Measurements from ENCODE around the gene MKNK2.

MKNK2 gene

DNA sequence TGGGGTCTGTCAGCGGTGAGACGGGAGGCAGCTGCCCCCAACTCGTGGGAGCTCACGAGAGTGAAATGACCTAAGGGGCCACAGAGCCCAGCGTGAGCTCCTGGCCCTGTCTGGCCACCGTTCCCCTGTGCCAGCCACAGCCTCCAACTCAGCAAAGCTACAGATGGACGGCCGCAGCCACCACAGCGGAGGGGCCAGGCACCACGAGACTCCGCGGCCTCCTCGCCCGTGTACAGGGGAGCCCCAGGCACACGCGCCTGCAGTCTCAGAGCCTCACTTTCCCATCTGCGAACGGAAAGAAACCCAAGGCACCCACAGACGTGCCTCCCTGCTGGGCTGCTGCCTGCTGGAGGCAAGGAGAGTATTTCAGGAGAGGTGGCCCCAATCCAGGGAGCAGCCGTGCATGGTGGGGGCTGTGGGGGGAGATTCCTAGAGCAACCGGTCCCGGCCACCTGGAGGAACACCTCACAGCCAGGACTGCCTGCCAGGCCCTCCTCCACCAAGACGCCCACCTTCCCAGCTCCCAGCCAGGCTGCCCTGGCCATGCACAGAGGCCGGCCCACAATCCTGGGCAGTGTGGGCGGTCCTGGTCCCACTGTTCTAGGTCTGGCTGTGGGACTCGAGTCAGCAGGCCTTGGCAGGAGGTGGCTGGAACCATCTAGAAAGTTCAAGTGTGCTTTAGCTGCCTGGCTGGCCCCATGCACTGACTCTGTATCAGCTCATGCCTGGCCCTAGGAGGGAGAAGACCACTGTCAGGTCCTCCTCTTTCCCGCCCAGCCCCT is 1.9 kb downstream of the MKNK2 start:
- Histone ChIP-seq H3K9me3 (ENCODE audit: low read length) (no peaks in the 10 kb centered on the region), H3K4me3 (ENCODE audit: low read depth, low read length, poor library complexity, severe bottlenecking) (peak overlapping the region; percentile 77), H2AFZ (ENCODE audit: low read length) (no peak overlapping the region), H3K9ac (ENCODE audit: low read length) (peak overlapping the region; percentile 60), H3K27me3 (ENCODE audit: insufficient read depth, low read length) (no peaks in the 10 kb centered on the region), H4K20me1 (ENCODE audit: insufficient read depth, low read length) (no peaks in the 10 kb centered on the region), H3K36me3 (ENCODE audit: insufficient read depth, low read length) (peaks cover 11% of the 10 kb centered on the region; the same call in 1 of the 2 replicates), H3K4me2 (ENCODE audit: low read length) (peak overlapping the region; percentile 91), H3K79me2 (ENCODE audit: insufficient read depth, low read length) (no peaks in the 10 kb centered on the region), H3F3A (ENCODE audit: insufficient read depth, low read length) (no peaks in the 10 kb centered on the region), H3K27ac (ENCODE audit: low read depth, low read length, poor library complexity, severe bottlenecking) (peak overlapping the region; percentile 39), H3K9me2 (ENCODE audit: low read depth, low read length) (no peaks in the 10 kb centered on the region), H3K4me1 (ENCODE audit: insufficient read depth, low read length, severe bottlenecking) (peaks cover 59% of the 10 kb centered on the region)
- TF ChIP-seq EZH2 (IDR thresholded peaks at IDR 0.05; ENCODE audit: borderline replicate concordance, low read length) (no peak), CTCF (IDR thresholded peaks at IDR 0.05; ENCODE audit: low read length) (no peak)

- Histone ChIP-seq H3K79me2 (ENCODE audit: insufficient read depth, low read length) (no peaks in the 10 kb centered on the region), H3K27me3 (ENCODE audit: insufficient read depth, low read length) (no peaks in the 10 kb centered on the region), H3F3A (ENCODE audit: insufficient read depth, low read length) (no peaks in the 10 kb centered on the region), H3K4me1 (ENCODE audit: insufficient read depth, low read length, severe bottlenecking) (peaks cover 66% of the 10 kb centered on the region), H4K20me1 (ENCODE audit: insufficient read depth, low read length) (no peaks in the 10 kb centered on the region), H3K9me3 (ENCODE audit: low read length) (no peaks in the 10 kb centered on the region), H2AFZ (ENCODE audit: low read length) (no peak overlapping the region), H3K9ac (ENCODE audit: low read length) (peak overlapping the region; percentile 60; the same call in 1 of the 2 replicates), H3K4me2 (ENCODE audit: low read length) (peak overlapping the region; percentile 91), H3K9me2 (ENCODE audit: low read depth, low read length) (no peaks in the 10 kb centered on the region), H3K36me3 (ENCODE audit: insufficient read depth, low read length) (peaks cover 11% of the 10 kb centered on the region; the same call in 1 of the 2 replicates), H3K27ac (ENCODE audit: low read depth, low read length, poor library complexity, severe bottlenecking) (peak overlapping the region; percentile 12), H3K4me3 (ENCODE audit: low read depth, low read length, poor library complexity, severe bottlenecking) (peak overlapping the region; percentile 77)
- no peak for TF ChIP-seq CTCF (IDR thresholded peaks at IDR 0.05; ENCODE audit: low read length)
- TF ChIP-seq EZH2 (IDR thresholded peaks at IDR 0.05; ENCODE audit: borderline replicate concordance, low read length), result no peak
Measured at GRCh38 chr19:2048104-2048958, 2.7 kb downstream of the MKNK2 start.

GRCh38 chr19:2047449-2048103 is 3.5 kb downstream of the MKNK2 start:
- no peaks in the 10 kb centered on the region for H3F3A ChIP-seq (ENCODE audit: insufficient read depth, low read length)
- H4K20me1 ChIP-seq (ENCODE audit: insufficient read depth, low read length), result no peaks in the 10 kb centered on the region
- peak overlapping the region; percentile 91 for H3K4me2 ChIP-seq (ENCODE audit: low read length)
- peak overlapping the region; percentile 77 for H3K4me3 ChIP-seq (ENCODE audit: low read depth, low read length, poor library complexity, severe bottlenecking)
- TF ChIP-seq EZH2 (IDR thresholded peaks at IDR 0.05; ENCODE audit: borderline replicate concordance, low read length) (no peak), CTCF (IDR thresholded peaks at IDR 0.05; ENCODE audit: low read length) (no peak)
- H2AFZ ChIP-seq (ENCODE audit: low read length), result no peak overlapping the region
- H3K79me2 ChIP-seq (ENCODE audit: insufficient read depth, low read length), result no peaks in the 10 kb centered on the region
- H3K4me1 ChIP-seq (ENCODE audit: insufficient read depth, low read length, severe bottlenecking), result peaks cover 70% of the 10 kb centered on the region
- H3K27me3 ChIP-seq (ENCODE audit: insufficient read depth, low read length), result no peaks in the 10 kb centered on the region
- no peaks in the 10 kb centered on the region for H3K9me2 ChIP-seq (ENCODE audit: low read depth, low read length)
- peaks cover 13% of the 10 kb centered on the region; the same call in 1 of the 2 replicates for H3K36me3 ChIP-seq (ENCODE audit: insufficient read depth, low read length)
- no peak overlapping the region; the same call in 1 of the 2 replicates for H3K9ac ChIP-seq (ENCODE audit: low read length)
- H3K9me3 ChIP-seq (ENCODE audit: low read length), result no peaks in the 10 kb centered on the region
- H3K27ac ChIP-seq (ENCODE audit: low read depth, low read length, poor library complexity, severe bottlenecking), result peak overlapping the region; percentile 12

Data from OCI-LY1 (cell line).